Caco-2 (cell line): ENCODE measurements around the gene OTOA. TPM values are rescaled to one million over a fixed set of nuclear protein-coding genes. Genes with fewer than 3 reads are reported as not detected.

Experiments
- BruUV-seq: library from RNA; stranded (reverse); fragments of 400-500 nt; replicated peaks from 2 replicates; lab custom pipeline; 2021; lab: Mats Ljungman, UMichigan
- CTCF ChIA-PET: fragments of 300-600 bp; sonication (Branson Sonifier 250); formaldehyde crosslinking; loops from one replicate; lab custom pipeline; 2022; ENCODE audit warnings: antibody characterized with exemption; lab: Charles Lee
- POLR2A ChIA-PET: fragments of 300-600 bp; sonication (Branson Sonifier 250); formaldehyde crosslinking; loops from one replicate; lab custom pipeline; 2022; ENCODE audit warnings: antibody characterized with exemption; lab: Charles Lee
- DNase-seq, 2 experiments: peaks; one replicate each; pipeline versions ENCODE4 v3.0.0 to v3.0.0-alpha.2; 2020 to 2022
- H3K27me3 ChIP-seq: replicated peaks from 2 replicates; pipeline ENCODE4 v1.6.0; 2011; ENCODE audit warnings: low read length; ENCODE audit not compliant: control insufficient read depth, insufficient read depth
- H3K36me3 ChIP-seq: 2 replicates; pipeline ENCODE4 v1.5.1; 2011; ENCODE audit warnings: low read length; ENCODE audit not compliant: control insufficient read depth, insufficient read depth
- H3K4me1 ChIP-seq: fragments of 250-450 bp; sonication (Bioruptor Pico); 2 replicates; pipeline ENCODE4 v1.5.1; 2020; ENCODE audit warnings: mild to moderate bottlenecking
- H3K4me3 ChIP-seq: 2 replicates; pipeline ENCODE4 v1.5.1; 2011; ENCODE audit warnings: low read depth, mild to moderate bottlenecking, control low read depth, low read length
- H3K9me3 ChIP-seq: fragments of 250-450 bp; sonication (Bioruptor Pico); 2 replicates; pipeline ENCODE4 v1.5.1; 2020; ENCODE audit warnings: mild to moderate bottlenecking, moderate library complexity
- H3K27ac Mint-ChIP-seq: one replicate; pipeline ENCODE4 v1.8.0; 2022; ENCODE audit warnings: mixed read lengths; ENCODE audit not compliant: unreplicated experiment
- H3K27me3 Mint-ChIP-seq: one replicate; pipeline ENCODE4 v1.8.0; 2022; ENCODE audit warnings: mixed read lengths; ENCODE audit not compliant: insufficient read depth, unreplicated experiment
- H3K36me3 Mint-ChIP-seq: one replicate; pipeline ENCODE4 v1.8.0; 2022; ENCODE audit warnings: mild to moderate bottlenecking, mixed read lengths; ENCODE audit not compliant: insufficient read depth, unreplicated experiment
- H3K4me1 Mint-ChIP-seq: one replicate; pipeline ENCODE4 v1.8.0; 2022; ENCODE audit warnings: low read depth, mixed read lengths; ENCODE audit not compliant: unreplicated experiment
- H3K4me3 Mint-ChIP-seq: one replicate; pipeline ENCODE4 v1.8.0; 2022; ENCODE audit warnings: mild to moderate bottlenecking, moderate library complexity, mixed read lengths; ENCODE audit not compliant: unreplicated experiment
- H3K9me3 Mint-ChIP-seq: one replicate; pipeline ENCODE4 v1.8.0; 2022; ENCODE audit warnings: mixed read lengths; ENCODE audit not compliant: unreplicated experiment
- intact Hi-C: fragments of 100-400 bp; cut with micrococcal nuclease; formaldehyde crosslinking; loops from one replicate; pipeline ENCODE4 v1.10.0; 2022; ENCODE audit not compliant: unreplicated experiment
- total RNA-seq: library from RNA; stranded (reverse); gene quantifications from 2 replicates; pipeline ENCODE4 v1.2.3, GENCODE V29; 2022
- TF ChIP-seq, protein P1 (sequence below), 2 experiments: fragments of 200-600 bp in 1 of 2; IDR thresholded peaks; 1 replicate in 1 of 2; 2 replicates in 1 of 2; pipeline versions ENCODE4 v1.5.1 to v1.8.0; 2011 to 2022; ENCODE audit warnings: antibody characterized with exemption in 1 of 2, control low read depth in 1 of 2, inconsistent platforms in 1 of 2, low read depth in 1 of 2, low read length in 1 of 2, mild to moderate bottlenecking in 1 of 2, moderate library complexity in 1 of 2; ENCODE audit not compliant: insufficient read depth in 1 of 2, severe bottlenecking in 1 of 2, unreplicated experiment in 1 of 2

OTOA gene
- total RNA-seq, 1 experiment from 2014 or later: not detected

DNA sequence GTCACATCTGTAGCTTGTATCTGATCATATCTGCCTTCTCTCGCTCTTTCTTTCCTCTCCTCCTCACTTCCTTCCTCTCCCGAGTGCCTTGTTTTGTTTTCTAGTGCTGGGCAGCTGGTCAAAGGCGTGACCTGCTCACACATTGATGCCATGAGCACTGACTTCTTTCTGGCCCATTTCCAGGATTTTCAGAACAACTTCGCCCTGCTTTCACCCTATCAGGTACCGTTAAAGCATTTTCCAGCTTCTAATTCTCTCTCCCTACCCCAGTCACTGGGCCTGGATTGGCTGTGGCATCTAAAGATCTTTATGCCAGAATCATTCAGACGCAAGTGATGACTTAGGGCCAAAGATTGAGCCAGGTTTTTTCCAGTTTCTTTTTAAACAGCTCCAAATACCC lies 55.5 kb downstream of the OTOA start:
- H3K9me3 ChIP-seq: no peaks in the 10 kb centered on the region
- no peaks in the 10 kb centered on the region for H3K27me3 ChIP-seq
- ChIA-PET CTCF (no interaction called here), POLR2A (no interaction called here)
- H3K27ac Mint-ChIP-seq: no peak overlapping the region
- no peak for DNase-seq
- TF ChIP-seq, protein P1, sequence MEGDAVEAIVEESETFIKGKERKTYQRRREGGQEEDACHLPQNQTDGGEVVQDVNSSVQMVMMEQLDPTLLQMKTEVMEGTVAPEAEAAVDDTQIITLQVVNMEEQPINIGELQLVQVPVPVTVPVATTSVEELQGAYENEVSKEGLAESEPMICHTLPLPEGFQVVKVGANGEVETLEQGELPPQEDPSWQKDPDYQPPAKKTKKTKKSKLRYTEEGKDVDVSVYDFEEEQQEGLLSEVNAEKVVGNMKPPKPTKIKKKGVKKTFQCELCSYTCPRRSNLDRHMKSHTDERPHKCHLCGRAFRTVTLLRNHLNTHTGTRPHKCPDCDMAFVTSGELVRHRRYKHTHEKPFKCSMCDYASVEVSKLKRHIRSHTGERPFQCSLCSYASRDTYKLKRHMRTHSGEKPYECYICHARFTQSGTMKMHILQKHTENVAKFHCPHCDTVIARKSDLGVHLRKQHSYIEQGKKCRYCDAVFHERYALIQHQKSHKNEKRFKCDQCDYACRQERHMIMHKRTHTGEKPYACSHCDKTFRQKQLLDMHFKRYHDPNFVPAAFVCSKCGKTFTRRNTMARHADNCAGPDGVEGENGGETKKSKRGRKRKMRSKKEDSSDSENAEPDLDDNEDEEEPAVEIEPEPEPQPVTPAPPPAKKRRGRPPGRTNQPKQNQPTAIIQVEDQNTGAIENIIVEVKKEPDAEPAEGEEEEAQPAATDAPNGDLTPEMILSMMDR (IDR thresholded peaks at IDR 0.05; ENCODE audit: insufficient read depth in 1 of 2, low read depth in 1 of 2, low read length in 1 of 2, severe bottlenecking in 1 of 2, unreplicated experiment in 1 of 2): no peak
- no peaks in the 10 kb centered on the region for H3K4me1 ChIP-seq
- H3K27me3 Mint-ChIP-seq: peaks cover 9% of the 10 kb centered on the region
- H3K36me3 Mint-ChIP-seq: no peaks in the 10 kb centered on the region
- H3K36me3 ChIP-seq: no peaks in the 10 kb centered on the region
- no TSS peak for BruUV-seq
- H3K4me1 Mint-ChIP-seq: no peaks in the 10 kb centered on the region
- intact Hi-C loops: no loop called here
- H3K4me3 ChIP-seq: no peak overlapping the region
- no peaks in the 10 kb centered on the region for H3K9me3 Mint-ChIP-seq
- no peak overlapping the region for H3K4me3 Mint-ChIP-seq

DNA sequence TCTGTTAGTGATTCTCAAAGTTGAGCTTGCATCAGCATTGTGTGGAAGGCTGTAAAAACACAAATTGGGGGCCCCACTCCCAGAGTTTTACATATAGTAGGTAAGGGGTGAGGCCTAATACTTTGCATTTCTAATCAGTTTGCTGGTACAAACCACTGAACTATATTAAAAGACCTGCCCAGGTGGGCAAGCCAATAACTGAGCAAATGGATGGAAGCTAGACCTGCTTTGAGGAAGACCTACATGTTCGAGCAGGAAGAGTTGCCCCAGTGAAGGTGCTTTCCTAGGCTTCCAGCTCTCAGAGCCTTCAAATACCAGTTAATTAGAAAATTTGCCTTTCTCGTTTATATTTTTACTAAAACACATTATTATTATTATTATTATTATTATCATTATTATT lies 56.8 kb downstream of the OTOA start:
- H3K27ac Mint-ChIP-seq: no peak overlapping the region
- CTCF ChIA-PET: no interaction called here
- no peak overlapping the region for H3K4me3 Mint-ChIP-seq
- no peaks in the 10 kb centered on the region for H3K36me3 ChIP-seq
- intact Hi-C loops: no loop called here
- no peak for DNase-seq
- H3K27me3 Mint-ChIP-seq: peaks cover 9% of the 10 kb centered on the region
- no peaks in the 10 kb centered on the region for H3K9me3 ChIP-seq
- H3K9me3 Mint-ChIP-seq: no peaks in the 10 kb centered on the region
- POLR2A ChIA-PET: no interaction called here
- no peaks in the 10 kb centered on the region for H3K4me1 Mint-ChIP-seq
- H3K4me3 ChIP-seq: no peak overlapping the region
- TF ChIP-seq, protein P1 (IDR thresholded peaks at IDR 0.05; ENCODE audit: insufficient read depth in 1 of 2, low read depth in 1 of 2, low read length in 1 of 2, severe bottlenecking in 1 of 2, unreplicated experiment in 1 of 2): no peak
- H3K36me3 Mint-ChIP-seq: no peaks in the 10 kb centered on the region
- no peaks in the 10 kb centered on the region for H3K27me3 ChIP-seq
- no peaks in the 10 kb centered on the region for H3K4me1 ChIP-seq
- no TSS peak for BruUV-seq

DNA sequence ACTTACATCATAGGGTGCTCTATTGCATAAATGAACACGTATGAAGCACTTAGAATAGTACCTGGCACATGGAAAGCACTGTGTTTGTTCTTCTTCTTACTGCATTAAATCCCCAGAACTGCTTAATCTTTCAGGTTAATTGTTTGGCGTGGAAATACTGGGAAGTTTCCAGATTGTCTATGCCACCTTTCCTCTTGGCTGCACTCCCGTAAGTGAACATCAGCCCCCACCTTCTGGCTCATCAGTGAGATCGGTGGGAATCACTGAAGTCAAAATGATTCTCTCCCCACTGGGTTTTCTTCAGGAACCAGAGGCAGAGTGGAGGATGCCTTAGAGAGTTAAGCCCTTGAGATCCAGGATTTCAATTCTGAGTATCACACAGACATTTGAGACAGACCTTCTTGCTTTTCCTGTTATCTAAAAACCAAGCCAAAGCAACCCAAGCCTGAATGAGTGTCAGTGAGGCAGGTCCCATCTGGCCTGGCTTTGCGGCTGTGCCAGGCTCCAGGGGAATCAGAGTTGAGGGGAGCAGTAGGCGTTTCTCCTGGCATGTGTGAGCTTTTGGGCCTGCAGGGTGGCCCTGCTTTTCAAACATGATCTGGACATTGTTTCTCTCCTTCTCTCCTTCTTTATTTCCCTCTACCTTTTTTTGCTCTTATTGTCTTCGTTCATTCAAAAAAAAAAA lies 59.1 kb downstream of the OTOA start:
- H3K4me1 Mint-ChIP-seq: no peaks in the 10 kb centered on the region
- TF ChIP-seq, protein P1 (IDR thresholded peaks at IDR 0.05; ENCODE audit: insufficient read depth in 1 of 2, low read depth in 1 of 2, low read length in 1 of 2, severe bottlenecking in 1 of 2, unreplicated experiment in 1 of 2): no peak

More for the DNA sequence above, 59.1 kb downstream of the OTOA start:
- H3K27me3 ChIP-seq: no peaks in the 10 kb centered on the region
- Mint-ChIP-seq H3K27ac (no peak overlapping the region), H3K36me3 (no peaks in the 10 kb centered on the region), H3K4me3 (no peak overlapping the region), H3K9me3 (no peaks in the 10 kb centered on the region), H3K27me3 (peaks cover 6% of the 10 kb centered on the region)
- H3K36me3 ChIP-seq: no peaks in the 10 kb centered on the region
- no peaks in the 10 kb centered on the region for H3K4me1 ChIP-seq
- intact Hi-C loops: no loop called here
- H3K9me3 ChIP-seq: no peaks in the 10 kb centered on the region
- BruUV-seq: no TSS peak
- DNase-seq: no peak
- POLR2A ChIA-PET: no interaction called here
- CTCF ChIA-PET: interaction anchor here (1.0 kb wide), 1 partner anchor 14 kb away, joined by 5 read pairs; no protein-coding TSS in a partner anchor
- H3K4me3 ChIP-seq: no peak overlapping the region
